ENCODE results near the gene ATP6V1B1.

Gene ATP6V1B1

GRCh38 chr2:70947556-70948184 is 12.0 kb downstream of the ATP6V1B1 start:
- no peak for DNase-seq

- peak; percentile 70 for DNase-seq
These were observed 12.8 kb downstream of the ATP6V1B1 start for GRCh38 chr2:70948337-70949003.

GRCh38 chr2:70949086-70949485 is 13.4 kb downstream of the ATP6V1B1 start:
- DNase-seq = no peak

- DNase-seq = no peak
These were observed 19.2 kb downstream of the ATP6V1B1 start for GRCh38 chr2:70954886-70955285.

- DNase-seq = no peak
These were observed 20.4 kb downstream of the ATP6V1B1 start for GRCh38 chr2:70956141-70956540.

GRCh38 chr2:70957798-70958197 is 22.1 kb downstream of the ATP6V1B1 start:
- DNase-seq = no peak

- no peak for DNase-seq
These were observed 23.1 kb downstream of the ATP6V1B1 start for GRCh38 chr2:70958759-70959158.

GRCh38 chr2:70959271-70959761 is 23.6 kb downstream of the ATP6V1B1 start:
- no peak for DNase-seq

GRCh38 chr2:70959851-70960832 is 24.4 kb downstream of the ATP6V1B1 start:
- DNase-seq = no peak

GRCh38 chr2:70960833-70961647 is 25.3 kb downstream of the ATP6V1B1 start:
- no peak for DNase-seq

- no peak for DNase-seq
These were observed 25.9 kb downstream of the ATP6V1B1 start for GRCh38 chr2:70961648-70961994.

GRCh38 chr2:70962211-70962884 is 26.6 kb downstream of the ATP6V1B1 start:
- DNase-seq = no peak

- DNase-seq = no peak
These were observed 27.5 kb downstream of the ATP6V1B1 start for GRCh38 chr2:70962885-70963878.

- no peak for DNase-seq
These were observed 28.4 kb downstream of the ATP6V1B1 start for GRCh38 chr2:70964133-70964532.

- peak; percentile 80 for DNase-seq
These were observed 29.1 kb downstream of the ATP6V1B1 start for GRCh38 chr2:70964596-70965386.

- no peak for DNase-seq
These were observed 29.8 kb downstream of the ATP6V1B1 start for GRCh38 chr2:70965506-70965905.

GRCh38 chr2:70966681-70967080 is 31.0 kb downstream of the ATP6V1B1 start:
- DNase-seq = no peak

GRCh38 chr2:70967189-70967588 is 31.5 kb downstream of the ATP6V1B1 start:
- no peak for DNase-seq

- DNase-seq = no peak
These were observed 38.9 kb downstream of the ATP6V1B1 start for GRCh38 chr2:70974592-70974991.

GRCh38 chr2:70975237-70975636 is 39.5 kb downstream of the ATP6V1B1 start:
- no peak for DNase-seq

Data from CD4-positive, alpha-beta T cell treated with Interleukin-15 for 1 hour (primary cell).